ENCODE results near the gene ACSS2. TPM values are rescaled to one million over a fixed set of nuclear protein-coding genes. Genes with fewer than 3 reads are reported as not detected.
"Not testable (repeated sequence)": the region's sequence is repeated elsewhere in the genome, so short reads cannot be mapped to it uniquely, and the experiment has no call there.

Gene ACSS2
- polyA plus RNA-seq, 4 donors: 27.8 to 49.3 (median 36.2) TPM

DNA sequence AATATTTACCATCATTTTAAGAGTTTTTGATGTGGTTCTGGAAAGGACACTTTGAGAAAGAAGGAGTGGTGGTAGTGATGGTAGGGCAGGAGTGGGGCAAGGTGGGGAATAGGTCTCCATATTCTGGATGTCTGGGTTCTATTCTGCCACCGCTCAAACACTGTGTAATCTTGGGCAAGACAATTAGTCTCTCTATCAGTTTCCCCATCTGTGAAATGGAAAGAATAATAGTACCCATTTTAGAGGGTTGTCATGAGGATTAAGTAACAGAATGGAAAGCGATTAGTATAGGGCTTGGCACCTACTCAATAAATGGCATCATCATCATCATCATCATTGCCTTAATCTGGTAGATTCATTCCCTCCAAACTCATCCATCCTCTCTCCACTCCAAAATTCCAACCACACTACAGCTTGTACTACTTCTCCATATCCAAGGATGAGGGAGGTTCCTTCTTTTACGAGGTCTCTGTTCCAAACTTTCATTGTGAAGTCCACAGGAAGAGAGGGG is 2.8 kb upstream of the ACSS2 start:
- no peak for DNase-seq (ENCODE audit: low read depth in 4 of 4, low spot score in 3 of 4)

DNA sequence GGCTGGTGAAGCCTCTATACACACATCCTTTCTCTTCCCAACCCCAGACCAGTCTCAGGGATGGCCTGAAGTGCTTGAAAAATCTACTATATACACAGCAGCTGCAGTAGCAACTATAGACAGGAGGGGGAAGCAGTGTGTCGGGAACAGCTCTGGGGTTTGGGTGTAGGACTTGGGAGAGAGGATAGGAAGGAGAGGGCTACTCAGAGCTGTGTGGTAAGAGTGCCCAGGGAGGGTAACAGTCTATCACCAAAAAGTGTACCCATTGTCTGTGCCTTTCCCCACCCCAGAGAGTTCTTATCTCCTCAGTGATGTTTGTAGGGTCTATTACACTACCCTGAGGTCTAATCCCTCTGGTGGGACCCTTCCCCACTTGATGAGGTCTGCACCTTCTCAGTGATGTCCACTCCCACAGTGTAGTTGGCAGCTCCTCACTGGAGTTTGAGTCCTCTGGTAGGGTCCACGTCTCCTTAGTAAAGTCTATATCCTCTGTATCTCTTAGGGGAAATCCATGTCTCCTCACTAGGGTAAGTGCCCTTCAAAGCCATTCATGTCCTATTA is 2.2 kb upstream of the ACSS2 start:
- DNase-seq (ENCODE audit: low read depth in 4 of 4, low spot score in 3 of 4): peak; percentile 47 to 63 (median 56)

DNA sequence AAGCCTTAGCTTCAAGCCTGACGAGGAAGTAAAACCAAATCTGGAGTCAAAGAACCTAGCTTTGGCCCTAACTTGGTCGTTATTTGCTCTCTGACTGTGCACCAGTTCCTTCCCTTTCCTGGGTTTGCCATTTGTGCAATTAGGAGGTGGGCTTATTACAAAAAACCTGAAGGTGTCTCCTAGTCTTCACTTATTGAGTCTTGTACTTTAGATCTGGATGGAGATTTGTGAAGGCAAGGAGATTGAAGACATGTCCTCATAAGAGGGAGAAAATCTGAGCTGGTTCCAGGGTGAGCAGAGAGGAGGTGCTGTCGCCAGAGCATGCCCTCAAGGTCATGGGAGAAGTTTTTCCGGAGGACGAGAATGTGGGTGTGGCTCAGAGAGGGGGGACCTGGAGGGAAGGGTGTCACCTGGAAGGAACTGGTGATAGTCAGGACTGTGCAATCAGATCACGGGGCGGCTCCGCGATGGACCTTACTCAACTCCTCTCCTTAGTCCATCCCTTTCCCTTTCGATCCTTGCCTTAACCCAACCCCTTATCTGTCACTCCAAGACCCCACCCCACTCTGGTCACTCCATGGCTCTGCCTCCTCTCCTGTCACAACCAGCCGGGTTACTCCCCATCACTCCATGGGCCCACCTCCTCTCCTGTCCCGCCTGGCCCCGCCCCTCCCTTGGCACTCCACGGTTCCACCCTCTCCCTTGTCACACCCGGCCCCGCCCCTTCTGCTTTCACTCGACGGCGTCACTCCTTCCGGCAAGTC is 588 bp upstream of the ACSS2 start:
- DNase-seq (ENCODE audit: low read depth in 4 of 4, low spot score in 3 of 4): no peak

DNA sequence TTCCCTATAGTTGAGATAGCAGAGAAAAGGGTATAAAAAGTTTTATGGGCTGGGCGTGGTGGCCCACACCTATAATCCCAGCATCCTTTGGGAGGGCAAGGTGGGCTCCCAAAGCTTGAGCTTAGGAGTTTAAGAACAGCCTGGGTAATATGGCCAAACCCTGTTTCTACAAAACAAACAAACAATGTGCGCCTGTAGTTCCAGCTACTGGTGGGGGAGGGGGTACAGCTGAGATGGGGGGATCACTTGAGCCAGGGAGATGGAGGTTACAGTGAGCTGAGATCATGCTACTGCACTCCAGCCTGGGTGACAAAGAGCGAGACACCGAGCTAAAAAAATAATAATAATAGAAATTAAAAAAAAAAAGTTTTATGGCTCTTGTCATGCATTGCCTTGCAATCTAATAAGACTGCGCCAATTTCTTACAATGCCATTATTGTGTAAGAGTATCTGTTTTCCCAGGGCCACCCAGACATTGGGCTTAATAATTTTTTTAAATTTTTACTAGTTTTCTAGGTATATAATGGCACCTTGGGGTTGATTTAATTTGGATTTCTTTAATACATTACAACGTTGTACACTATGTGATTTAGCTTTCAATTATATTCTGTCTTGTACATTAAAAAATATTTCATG is 3.9 kb downstream of the ACSS2 start:
- no peak for DNase-seq (ENCODE audit: low read depth in 4 of 4, low spot score in 3 of 4)

DNA sequence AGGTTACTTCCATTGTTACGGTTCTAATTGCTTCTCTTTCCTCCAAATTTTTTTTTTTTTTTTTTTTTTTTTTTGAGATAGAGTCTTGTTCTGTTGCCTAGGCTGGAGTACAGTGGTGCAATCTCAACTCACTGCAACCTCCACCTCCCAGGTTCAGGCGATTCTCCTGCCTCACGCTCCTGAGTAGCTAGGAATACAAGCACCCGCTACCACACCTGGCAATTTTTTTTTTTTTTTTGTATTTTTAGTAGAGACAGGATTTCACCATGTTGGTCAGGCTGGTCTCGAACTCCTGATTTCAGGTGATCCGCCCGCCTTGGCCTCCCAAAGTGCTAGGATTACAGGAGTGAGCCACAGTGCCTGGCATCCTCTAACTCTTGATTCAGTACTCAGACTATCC is 4.6 kb downstream of the ACSS2 start:
- DNase-seq (ENCODE audit: low read depth in 4 of 4, low spot score in 3 of 4): not testable (repeated sequence)

DNA sequence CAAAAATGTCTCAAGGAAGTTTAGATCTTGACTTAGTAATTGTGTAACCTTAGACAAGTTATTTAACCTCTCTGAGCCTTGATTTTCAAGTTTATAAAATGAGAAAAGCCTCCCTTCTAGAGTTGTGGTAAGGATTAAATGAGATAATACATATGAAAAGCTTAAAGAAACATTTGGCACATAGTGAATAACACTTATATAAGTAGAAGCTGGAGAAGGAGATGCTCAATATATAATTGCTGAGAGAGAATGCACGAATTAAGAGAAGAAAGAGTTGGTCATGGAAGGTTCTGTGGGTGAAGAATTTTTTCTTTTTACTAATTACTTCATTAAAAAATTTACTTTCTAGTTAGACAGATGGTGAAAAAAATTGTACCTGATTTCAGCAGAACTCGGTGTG is 5.3 kb downstream of the ACSS2 start:
- no peak for DNase-seq (ENCODE audit: low read depth in 4 of 4, low spot score in 3 of 4)

DNA sequence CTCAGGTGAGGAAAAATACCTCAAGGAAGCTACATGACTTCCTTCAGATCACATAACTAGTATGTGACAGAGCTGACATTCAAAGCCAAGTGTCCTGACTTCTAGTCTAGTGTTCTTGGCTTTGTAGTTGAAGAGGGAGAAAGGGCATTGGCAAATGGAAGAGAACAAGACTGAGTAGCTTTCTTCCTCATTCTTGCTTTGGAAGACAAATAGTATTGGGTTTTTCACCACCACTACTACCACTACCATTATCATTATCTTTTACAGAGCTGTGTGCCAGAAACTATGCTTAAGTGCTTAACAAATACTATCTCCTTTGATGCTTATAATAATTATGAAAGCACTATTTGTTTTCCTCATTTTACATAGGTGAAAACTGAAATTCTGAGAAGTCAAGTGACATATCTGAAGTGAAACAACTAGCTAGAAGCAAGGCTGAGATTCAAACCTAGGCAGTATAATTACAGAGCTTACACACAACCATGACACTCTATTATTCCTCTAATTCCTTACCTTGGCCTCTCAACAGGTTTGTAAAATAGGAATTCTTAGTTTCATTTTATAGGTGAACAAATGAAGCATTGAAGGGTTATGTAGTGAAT is 6.8 kb downstream of the ACSS2 start:
- DNase-seq (ENCODE audit: low read depth in 4 of 4, low spot score in 3 of 4): no peak

DNA sequence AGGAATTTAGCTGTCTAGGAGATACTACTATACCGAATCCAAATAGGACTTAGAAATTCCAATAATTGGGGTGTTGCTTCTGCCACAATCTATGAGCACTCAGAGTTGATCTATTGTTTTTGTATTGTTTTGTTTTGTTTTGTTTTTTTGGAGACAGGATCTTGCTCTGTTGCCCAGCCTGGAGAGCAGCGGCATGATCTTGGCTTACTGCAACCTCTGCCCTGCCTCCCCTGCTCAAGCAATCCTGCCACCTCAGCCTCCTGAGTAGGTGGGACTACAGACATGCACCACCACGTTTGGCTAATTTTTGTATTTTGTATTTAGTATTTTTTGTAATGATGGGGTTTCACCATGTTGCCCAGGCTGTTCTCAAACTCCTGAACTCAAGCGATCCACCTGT is 7.4 kb downstream of the ACSS2 start:
- no peak for DNase-seq (ENCODE audit: low read depth in 4 of 4, low spot score in 3 of 4)

DNA sequence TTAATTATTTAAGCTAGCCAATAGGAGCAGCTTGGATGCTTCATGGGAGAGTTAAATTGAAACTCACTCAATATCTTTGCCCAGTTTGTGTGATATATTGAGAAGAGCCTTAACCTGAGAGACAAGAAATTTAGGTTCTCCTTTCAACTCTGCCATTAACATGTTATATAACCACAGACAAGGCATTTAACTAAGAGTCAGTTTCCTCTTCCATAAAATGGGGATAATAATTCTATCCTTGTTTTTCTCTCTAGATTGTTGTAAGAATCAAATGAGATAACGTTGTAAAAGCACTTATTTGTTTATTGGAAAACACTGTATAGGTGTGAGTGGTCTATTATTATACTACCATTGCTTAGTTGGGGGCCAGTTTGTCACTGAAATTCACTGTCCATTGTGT is 7.8 kb downstream of the ACSS2 start:
- DNase-seq (ENCODE audit: low read depth in 4 of 4, low spot score in 3 of 4): no peak

DNA sequence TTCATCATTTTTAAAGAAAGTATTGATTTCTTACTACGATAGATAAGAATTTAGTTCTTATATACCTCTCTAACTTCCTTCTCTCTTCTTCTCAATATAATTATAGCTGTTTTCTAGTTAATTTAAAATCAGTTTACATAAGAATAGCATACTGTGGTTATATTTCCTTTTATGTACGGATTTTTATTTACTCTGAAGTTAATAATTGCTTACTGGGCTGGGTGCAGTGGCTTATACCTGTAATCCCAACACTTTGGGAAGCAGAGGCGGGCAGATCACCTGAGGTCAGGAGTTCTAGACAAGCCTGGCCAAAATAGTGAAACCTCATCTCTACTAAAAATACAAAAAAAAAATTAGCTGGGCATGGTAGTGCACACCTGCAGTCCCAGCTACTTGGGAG is 9.7 kb downstream of the ACSS2 start:
- no peak for DNase-seq (ENCODE audit: low read depth in 4 of 4, low spot score in 3 of 4)

DNA sequence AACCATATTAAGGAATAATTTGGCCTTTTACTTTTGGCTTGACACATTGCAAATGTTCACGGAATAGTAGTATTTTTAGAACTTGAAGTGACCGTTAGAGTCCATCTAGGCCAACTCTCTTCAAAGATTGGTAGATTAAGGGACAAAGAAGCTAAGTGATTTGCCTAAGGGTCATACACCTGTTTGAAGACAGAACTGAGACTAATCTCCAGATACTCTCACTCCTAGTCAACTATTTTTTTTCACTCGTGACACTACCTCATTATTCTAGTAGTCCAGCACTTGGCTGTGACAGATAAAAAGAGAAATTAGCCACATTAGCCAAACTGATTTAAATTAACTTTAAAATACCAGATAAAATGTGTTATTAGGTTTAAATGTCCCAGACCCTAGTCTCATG is 10.6 kb downstream of the ACSS2 start:
- no peak for DNase-seq (ENCODE audit: low read depth in 4 of 4, low spot score in 3 of 4)

DNA sequence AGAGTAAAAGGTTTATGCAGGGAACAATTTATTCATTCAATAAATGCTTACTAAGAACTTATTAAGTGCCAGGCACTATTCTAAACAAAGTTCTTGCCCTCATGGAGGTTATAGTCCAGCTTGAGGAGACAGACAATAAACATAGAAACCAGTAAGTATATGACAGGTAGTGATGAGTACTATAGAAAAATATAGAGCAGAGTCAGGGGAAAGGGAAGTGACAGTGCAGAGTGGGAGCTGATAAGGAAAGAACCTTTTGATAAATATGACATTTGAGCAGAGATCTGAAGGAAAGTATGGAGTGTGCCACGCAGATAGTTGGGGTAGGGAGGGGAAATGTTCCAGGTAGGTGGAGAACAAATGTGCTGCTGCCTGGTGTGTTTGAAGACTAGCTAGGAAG is 12.1 kb downstream of the ACSS2 start:
- DNase-seq (ENCODE audit: low read depth in 4 of 4, low spot score in 3 of 4): no peak

DNA sequence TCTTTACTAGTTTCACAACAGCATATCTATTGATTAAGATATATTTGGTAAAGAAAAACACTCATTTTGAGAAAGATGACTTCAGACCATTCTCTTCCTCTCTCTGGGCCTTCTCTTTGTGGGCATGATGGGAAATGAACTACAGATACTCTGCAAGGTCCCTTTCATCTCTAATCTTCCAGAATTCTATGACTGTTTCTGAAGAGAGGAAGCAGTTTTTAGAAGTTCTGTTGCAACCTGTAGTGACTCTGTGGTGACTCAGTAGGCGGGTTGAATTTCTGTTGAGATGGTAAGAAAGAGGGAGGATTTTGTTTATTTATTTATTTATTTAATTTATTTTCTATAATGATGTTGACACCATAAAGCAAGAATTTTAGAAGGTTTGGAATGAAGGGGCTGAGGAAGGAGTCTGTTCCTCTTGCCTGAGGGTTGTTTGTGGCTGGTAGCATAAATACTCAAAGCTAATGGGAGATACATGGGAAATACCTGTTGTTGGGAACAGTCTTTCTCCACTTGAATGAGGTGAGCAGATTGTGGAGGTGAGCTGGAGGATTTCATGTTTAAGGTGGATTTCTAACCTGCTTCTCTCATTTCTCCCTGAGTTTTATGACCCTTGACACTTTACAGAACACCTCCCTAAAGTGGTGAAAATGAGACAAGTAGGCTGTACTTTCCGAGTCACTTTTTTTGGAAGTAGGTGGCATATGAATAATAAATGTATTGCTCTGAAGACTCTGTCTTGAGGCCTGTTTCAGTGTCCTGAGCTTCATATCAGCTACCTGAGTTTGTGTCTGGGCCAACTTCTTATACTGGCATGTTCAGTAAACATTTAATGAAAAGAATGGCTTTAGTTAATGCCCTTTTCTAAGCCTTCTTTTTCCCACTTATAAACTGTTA is 15.0 kb downstream of the ACSS2 start:
- no peak for DNase-seq (ENCODE audit: low read depth in 4 of 4, low spot score in 3 of 4)

DNA sequence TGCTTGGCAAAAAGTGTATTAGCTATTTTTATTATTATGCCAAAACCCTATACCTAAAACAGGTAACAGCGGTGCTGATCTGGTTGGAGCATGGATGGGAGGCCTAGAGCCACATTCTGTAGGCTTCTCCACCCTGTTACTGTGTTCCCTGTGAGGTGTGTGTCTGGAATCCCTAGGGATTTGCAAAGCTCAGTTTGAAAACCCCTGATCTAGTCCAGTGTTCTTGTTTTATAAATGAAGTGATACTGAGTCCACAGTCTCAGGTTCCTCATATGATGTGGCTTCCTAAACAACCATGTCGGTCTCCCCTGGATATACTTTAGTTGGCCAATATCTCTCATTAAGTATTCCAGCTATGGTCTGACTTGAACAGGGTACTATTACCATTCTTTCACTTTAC is 16.3 kb downstream of the ACSS2 start:
- DNase-seq (ENCODE audit: low read depth in 4 of 4, low spot score in 3 of 4): no peak

DNA sequence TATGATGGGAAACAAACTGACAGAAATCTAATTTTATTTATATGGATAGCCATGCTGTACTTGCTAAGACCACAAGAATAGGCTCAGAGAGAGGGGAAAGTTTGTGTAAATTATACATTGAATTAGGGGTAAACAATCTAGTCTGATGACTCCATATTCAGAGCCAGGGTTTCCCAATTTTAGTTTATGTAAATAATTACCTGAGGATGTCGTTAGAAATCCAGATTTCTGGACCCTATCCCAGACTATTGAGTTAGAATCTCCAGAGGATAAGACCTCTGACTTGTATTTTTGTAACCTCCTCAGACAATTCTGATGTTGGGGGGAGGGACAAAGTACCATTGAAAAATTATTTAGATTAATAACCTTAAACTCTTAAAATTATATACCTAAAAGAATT is 18.3 kb downstream of the ACSS2 start:
- DNase-seq (ENCODE audit: low read depth in 4 of 4, low spot score in 3 of 4): no peak

DNA sequence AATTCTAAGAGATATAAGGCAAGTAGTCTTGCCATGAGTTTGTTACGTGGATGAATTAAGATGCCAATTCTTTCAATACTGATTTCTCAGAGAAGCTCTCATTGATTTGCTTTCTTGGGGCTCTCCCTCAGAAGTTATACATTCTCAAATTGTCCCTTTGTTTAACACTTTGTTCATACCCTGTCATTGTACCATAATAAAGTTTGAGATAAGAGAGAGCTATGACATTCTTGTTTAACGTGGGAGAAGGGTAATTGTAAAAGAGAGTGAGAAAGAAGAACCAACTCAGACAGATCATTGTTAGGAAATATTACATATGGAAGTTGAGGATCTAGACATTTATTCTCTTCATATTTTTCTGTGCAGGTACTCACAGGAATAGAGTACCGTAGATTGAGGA is 19.1 kb downstream of the ACSS2 start:
- no peak for DNase-seq (ENCODE audit: low read depth in 4 of 4, low spot score in 3 of 4)

DNA sequence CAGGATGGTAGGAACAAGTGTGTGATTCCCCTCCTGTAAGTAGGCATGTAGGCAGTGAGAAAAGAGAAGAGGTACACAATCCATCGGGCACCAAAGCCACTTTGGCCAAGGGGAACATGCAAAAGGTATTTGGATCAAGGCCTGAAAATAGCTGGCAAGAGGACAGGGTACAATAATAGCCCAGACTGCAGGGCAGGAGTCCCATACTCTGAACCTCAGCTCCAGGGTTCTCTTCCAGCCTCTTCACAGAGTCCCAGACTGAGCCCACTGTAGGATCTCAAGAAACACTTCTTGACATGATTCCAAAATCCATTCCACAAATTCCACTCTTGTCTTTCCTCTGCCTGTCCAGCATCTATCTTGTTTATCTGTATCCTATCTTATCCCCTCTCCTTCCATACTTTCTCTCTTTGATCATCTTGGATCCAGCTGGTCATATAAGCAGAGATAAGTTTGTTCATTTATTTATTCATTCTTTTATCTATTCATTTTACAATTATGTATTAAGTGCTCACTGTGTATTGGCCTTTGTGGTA is 19.7 kb downstream of the ACSS2 start:
- no peak for DNase-seq (ENCODE audit: low read depth in 4 of 4, low spot score in 3 of 4)

DNA sequence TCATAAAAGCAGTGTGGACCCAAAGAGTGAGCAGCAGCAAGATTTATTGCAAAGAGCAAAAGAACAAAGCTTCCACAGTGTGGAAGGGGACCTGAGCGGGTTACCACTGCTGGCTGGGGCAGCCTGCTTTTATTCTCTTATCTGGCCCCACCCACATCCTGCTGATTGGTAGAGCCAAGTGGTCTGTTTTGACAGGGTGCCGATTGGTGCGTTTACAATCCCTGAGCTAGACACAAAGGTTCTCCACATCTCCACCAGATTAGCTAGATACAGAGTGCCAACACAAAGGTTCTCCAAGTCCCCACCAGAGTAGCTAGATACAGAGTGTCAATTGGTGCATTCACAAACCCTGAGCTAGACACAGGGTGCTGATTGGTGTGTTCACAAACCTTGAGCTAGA is 21.7 kb downstream of the ACSS2 start:
- DNase-seq (ENCODE audit: low read depth in 4 of 4, low spot score in 3 of 4): not testable (repeated sequence)

DNA sequence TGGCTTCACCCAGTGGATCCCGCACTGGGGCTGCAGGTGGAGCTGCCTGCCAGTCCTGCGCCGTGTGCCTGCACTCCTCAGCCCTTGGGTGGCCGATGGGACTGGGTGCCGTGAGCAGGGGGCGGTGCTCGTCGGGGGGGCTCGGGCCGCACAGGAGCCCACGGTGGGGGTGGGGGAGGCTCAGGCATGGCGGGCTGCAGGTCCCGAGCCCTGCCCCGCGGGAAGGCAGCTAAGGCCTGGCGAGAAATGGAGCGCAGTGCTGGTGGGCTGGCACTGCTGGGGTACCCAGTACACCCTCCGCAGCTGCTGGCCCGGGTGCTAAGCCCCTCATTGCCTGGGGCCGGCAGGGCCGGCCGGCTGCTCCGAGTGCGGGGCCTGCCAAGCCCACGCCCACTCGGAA is 22.3 kb downstream of the ACSS2 start:
- not testable (repeated sequence) for DNase-seq (ENCODE audit: low read depth in 4 of 4, low spot score in 3 of 4)

DNA sequence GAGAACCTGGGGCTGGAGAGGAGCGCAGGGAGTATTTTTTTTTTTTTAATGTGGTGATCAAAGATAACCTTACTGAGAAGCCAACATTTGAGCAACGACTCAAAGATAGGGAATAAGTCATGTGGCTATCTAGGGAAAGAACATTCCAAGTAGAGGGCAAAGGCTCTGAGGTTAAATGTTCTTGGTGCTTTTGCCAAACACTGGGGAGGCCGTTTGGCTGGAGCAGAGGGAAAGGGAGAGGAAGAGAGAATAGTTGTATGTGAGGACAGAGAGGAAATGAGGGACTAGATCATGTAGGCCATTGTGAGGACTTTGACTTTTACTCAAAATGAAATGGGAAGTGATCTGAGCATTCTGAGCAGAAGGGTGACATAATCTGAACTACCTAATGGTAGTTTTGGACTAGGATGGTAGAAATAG is 27.8 kb downstream of the ACSS2 start:
- no peak for DNase-seq (ENCODE audit: low read depth in 4 of 4, low spot score in 3 of 4)

All from left renal pelvis (tissue), 4 donors.